ENCODE data around the gene UQCC2.

Gene UQCC2

DNA sequence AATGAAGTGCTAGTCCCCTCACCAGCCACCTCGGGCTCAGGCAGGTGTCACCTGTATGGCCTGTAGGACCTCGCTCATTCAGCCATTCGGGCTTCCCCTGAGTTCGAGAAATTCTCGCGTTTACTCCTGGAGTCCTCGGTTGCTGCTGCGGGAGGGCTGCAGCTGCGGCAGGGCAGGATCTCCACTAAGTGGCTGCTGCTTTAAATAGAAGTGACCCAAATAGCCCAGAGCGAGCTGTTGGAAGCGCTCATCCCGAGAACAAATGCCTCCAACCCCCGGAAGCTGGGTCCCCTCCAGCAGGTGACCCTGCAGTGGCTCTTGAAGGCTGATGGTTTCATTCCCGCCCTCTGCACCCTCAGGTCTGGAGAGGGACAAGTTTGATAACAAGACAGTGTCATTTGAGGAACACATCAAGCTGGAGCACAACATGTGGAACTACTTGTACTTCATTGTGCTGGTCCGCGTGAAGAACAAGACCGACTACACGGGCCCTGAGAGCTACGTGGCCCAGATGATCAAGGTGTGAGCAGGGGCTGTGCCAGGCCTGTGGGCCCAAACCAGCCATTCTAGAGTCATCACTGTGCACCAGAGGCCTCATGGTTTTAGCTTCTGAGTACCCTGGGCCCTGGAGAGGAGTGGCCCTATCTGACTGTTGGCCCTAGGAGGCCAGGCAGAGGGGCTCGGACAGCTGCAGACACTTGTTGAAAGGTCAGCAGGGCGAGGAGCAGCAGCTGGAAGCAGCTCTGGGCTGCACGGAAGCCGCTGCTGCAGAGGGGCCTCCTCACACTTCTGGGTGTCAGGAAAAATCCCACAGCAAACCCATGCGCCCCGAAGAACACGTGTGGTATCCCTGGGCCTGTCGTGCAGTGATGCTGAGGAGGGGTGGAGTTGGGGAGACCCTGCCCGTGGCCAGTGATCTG lies 18.1 kb downstream of the UQCC2 start:
- DNase-seq (ENCODE audit: extremely low spot score, insufficient read length, low read depth) (no peak), FAIRE-seq (no peak)

DNA sequence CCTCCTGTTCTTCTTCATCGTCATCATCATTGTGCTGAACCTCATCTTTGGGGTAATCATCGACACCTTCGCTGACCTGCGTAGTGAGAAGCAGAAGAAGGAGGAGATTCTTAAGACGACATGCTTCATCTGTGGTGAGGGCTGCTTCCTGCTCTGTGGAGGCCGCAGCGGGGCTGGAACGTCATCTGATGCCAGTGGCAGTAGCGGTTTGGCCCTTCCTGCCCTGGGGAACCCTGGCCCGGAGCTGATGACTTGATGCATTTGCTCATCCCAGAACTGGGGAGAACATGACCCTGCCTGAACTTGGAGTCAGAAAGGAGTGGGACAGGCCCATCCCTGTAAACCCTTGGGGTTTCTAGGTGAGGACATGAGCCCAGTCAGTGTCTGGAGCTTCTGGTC lies 18.7 kb downstream of the UQCC2 start:
- peak; percentile 79 for FAIRE-seq
- DNase-seq (ENCODE audit: extremely low spot score, insufficient read length, low read depth): peak; percentile 22

DNA sequence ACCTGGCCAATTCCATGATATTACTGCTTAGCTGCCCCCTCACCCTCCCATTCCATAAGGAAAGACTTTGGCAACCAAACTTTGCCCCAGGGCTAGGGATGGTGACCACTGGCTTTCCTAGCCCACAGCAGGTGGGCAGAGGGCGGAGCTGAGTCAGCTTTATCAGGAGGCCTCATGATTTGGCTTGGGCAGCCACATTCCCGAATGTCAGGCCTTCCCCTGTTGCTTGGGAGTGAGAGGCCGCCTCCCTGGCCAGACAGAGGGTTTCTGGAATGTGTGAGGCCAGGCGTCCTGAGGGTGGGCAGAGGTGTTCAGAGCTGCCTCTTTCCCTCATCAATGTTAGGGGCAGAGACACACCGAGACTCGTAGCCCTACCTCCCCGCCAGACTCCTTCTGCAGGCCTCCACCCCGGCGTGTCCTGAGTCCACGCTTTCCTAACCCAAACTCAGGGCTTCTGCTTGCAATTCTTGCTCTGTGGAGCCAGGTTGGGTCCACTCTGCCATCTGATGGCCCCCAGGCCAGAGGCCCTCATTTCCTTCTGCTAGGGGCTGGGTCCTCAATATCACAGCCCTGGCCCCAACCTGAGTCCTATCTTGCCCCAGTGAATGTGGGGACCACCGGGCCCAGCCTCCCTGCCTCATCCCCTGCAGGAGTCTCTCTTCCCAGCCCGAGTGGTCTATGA lies 19.3 kb downstream of the UQCC2 start:
- DNase-seq (ENCODE audit: extremely low spot score, insufficient read length, low read depth): no peak
- no peak for FAIRE-seq

DNA sequence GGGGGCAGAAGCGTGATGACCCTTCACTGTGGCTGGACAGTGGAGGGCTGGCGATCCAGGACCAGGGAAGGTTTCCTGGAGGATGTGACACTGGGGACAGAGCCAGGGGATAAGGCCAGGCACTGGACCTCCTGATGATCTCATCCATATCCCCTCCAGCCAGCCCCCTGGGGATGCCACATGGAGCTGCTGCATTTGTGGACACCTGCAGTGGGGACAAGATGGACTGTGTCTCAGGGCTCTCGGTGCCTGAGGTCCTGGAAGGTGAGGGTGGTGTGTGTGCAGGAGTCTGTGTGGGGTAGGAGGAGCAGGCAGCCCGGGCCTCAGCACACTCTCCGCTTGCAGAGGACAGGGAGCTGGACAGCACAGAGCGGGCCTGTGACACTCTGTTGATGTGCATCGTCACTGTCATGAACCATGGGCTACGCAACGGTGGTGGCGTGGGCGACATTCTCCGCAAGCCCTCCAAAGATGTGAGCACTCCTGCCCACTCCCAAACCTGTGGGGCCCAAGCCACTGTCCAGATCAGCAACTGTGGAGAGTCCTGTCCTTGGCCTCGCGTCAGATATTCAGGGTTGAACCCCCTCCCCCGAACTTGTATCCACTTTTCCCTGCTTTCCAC lies 19.9 kb downstream of the UQCC2 start:
- no peak for FAIRE-seq

DNA sequence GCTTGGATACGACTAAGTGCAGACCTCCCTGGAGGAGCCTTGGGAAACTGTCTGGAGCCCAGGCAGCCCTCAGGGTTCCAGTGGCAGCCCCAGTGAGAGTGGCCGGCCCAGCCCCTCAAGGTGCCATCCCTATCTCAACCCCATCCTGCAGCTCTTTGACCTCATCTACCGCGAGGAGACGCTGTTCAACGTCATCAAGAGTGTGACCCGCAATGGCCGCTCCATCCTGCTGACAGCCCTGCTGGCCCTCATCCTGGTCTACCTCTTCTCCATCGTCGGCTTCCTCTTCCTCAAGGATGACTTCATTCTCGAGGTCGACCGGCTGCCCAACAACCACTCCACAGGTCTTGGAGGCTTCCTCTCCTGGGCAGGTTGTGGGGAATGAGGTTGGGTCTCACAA lies 20.7 kb downstream of the UQCC2 start:
- DNase-seq (ENCODE audit: extremely low spot score, insufficient read length, low read depth) (no peak), FAIRE-seq (no peak)

More for the DNA sequence above, 19.9 kb downstream of the UQCC2 start:
- no peak for DNase-seq (ENCODE audit: extremely low spot score, insufficient read length, low read depth)

DNA sequence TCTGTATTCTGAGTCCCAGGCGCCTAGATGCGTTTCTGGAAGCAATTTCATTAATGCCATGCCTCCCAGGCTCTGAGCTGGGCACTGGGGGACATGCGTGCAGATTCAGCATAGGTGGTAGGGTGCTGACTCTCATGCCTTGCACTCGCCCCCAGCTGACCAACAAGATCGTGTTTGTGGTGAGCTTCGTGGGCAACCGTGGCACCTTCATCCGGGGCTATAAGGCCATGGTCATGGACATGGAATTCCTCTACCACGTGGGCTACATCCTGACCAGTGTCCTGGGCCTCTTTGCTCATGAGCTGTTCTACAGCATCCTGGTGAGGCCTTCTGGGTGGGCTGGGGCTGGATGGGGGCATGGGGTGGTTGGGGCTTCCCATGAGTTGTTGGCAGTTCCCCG lies 21.6 kb downstream of the UQCC2 start:
- FAIRE-seq: no peak

DNA sequence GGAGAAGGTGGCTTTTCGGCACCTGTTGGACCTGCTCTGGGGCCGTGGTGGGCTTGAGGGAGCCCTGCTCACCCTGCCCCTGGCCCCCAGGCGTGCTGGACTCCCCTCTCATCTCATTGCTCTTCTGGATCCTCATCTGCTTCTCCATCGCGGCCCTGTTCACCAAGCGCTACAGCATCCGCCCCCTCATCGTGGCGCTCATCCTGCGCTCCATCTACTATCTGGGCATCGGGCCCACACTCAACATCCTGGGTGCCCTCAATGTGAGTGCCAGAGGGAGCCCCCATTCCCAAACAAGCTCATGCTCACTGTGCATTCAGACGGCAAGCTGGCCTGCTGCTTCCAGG lies 22.4 kb downstream of the UQCC2 start:
- FAIRE-seq (no peak), DNase-seq (ENCODE audit: extremely low spot score, insufficient read length, low read depth) (no peak)

More for the DNA sequence above, 21.6 kb downstream of the UQCC2 start:
- DNase-seq (ENCODE audit: extremely low spot score, insufficient read length, low read depth): no peak

DNA sequence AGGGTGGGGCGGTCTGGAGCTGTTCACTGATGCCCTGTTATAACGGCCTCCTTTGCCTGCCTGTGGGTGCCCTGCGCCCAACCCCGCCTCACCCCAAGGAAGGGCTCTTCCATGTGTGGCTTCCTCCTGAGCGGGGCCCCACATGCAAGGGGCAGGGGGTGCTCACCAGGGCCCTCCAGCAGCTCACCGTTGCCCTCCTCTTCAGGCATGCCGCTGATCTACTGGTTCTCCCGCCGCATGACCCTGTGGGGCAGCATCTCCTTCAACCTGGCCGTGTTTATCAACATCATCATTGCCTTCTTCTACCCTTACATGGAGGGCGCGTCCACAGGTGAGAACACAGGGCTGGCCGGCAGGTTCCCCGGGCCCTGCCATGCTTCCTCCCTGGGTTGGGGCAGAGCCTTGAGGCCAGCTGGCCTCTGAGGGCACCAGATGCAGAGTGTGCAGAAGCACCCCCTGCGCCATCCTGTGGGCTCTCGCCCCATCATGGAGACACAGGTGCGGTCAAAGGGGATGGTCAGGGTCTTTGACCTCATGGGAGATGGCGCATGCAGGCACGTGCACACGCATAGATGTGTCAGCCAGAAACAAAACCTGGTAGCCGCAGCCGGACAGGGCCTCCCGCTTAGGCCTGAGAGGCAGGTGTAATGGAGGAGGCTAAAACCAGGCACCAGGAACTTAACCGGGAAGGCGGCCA lies 22.9 kb downstream of the UQCC2 start:
- DNase-seq (ENCODE audit: extremely low spot score, insufficient read length, low read depth) (no peak), FAIRE-seq (no peak)

DNA sequence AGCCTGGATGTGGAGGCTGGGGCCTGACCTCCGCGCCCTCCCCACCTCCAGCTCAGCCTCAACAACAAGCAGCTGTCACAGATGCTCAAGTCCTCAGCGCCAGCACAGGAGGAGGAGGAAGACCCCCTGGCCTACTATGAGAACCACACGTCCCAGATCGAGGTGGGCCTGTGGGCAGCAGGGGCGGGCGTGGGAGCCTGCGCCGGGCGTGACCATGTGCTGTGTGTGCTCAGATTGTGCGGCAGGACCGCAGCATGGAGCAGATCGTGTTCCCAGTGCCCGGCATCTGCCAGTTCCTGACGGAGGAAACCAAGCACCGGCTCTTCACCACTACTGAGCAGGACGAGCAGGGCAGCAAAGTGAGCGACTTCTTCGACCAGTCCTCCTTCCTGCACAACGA lies 23.5 kb downstream of the UQCC2 start:
- no peak for DNase-seq (ENCODE audit: extremely low spot score, insufficient read length, low read depth)
- FAIRE-seq: no peak

DNA sequence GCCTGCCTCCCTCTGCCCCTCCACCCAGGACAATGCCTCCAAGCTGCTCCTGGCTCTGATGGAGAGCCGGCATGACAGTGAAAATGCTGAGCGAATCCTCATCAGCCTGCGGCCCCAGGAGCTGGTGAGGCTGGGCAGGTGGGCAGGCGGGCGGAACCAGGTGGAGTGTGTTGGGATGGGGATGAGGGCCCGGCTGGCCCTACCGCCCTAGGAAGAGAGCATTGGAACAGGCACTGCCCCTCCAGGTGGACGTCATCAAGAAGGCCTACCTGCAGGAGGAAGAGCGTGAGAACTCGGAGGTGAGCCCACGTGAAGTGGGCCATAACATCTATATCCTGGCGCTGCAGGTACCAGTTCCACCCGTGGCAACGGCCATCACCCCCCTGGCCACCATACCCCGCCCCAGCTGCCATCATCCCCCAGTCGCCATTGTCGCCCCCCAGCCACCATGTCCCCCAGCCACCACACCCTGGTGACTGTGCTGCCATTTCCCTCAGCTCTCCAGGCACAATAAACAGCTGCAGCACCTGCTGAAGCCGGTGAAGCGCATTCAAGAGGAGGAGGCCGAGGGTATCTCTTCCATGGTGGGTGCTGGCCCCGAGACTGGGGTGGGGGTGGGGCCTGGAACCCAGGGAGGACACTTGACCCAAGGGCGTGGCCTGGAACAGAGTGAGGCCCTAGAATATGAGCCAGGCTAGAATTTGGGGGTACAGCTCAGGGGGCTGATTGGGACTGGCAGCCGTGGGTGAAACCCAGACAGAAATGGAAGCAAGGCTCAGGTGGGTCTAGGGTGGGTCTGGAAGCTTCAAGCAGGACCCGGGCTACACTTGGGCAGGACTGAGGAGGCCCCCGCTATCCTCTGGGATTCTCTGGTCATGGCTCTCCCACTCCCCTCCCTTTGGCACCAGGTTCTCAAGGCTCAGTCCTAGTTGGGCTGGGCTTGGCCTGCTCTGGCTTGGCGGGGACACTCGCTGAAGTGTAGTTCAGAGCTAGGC lies 24.2 kb downstream of the UQCC2 start:
- DNase-seq (ENCODE audit: extremely low spot score, insufficient read length, low read depth): no peak
- FAIRE-seq: no peak

DNA sequence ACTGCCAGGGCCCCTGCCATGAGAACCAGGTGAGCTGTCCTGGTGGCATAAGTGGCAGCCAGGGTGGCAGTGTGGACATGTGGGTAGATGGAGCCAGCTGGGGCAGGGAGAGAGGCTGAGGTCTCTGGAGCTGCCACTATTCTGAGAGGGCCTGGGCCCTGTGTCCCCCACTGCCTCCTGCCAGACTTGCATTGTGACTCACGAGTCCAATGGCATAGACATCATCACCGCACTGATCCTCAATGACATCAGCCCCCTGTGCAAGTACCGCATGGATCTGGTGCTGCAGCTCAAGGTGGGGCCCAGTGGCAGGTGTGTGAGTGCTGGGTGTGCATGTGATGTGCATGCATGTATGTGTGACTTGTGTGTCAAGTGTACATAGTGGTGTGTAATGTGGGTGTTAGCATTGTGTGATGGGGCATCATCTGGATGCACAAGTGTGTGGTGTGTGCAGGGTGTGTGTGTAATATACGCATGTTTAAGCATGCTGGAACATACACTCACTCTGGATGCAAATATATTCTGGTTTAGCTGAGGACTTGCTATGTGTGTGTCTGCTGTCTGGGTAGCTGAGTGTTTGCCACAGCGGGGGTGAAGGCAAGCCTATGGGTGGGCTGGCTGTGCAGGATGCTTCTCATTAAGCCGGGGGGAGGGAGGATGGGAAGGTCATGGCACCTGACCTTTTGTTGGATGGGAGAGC lies 25.1 kb downstream of the UQCC2 start:
- no peak for DNase-seq (ENCODE audit: extremely low spot score, insufficient read length, low read depth)
- FAIRE-seq: no peak

DNA sequence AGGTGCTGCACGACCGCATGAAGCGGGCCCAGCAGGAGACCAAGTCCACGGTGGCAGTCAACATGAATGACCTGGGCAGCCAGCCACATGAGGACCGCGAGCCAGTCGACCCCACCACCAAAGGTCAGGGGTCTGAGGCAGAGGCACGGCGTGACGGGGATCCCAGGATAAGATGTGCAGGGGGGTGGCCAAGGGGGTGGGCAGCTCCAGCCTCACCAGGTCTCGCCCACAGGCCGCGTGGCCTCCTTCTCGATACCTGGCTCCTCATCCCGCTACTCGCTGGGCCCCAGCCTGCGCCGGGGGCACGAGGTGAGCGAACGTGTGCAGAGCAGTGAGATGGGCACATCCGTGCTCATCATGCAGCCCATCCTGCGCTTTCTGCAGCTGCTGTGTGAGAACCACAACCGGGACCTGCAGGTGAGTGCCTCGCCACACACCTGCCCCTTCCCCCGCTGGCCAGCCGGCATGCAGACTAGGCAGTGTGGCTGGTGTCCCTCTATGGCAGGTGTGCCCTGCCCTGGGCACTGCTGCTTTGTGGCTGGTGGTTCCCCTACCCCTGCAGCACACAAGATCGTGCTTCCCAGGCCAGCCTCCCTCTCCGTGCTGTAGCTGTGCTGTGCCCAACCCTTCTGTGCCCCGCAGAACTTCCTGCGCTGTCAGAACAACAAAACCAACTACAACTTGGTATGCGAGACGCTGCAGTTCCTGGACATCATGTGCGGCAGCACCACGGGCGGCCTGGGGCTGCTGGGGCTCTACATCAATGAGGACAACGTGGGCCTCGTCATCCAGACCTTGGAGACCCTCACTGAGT lies 25.9 kb downstream of the UQCC2 start:
- FAIRE-seq: no peak
- DNase-seq (ENCODE audit: extremely low spot score, insufficient read length, low read depth): no peak

DNA sequence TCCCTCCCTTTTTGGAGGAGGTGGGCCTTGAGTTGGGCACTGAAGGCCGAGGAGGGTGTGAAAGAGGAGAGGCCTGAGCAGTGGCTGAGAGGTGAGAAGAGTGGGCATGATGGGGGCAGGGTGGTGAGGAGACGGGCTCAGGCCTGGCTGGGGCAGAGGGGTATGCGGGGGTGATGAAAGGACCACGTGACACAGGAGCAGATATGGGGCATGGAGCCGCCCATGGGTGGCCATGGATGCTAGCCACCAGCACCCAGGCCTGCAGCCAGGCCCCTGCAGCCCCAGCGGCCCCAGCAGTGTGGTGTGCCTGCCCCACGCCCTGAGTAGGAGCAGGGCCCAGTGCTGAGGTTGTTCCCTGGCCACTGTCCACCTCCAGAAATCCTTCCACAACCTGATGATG lies 26.5 kb downstream of the UQCC2 start:
- FAIRE-seq (no peak), DNase-seq (ENCODE audit: extremely low spot score, insufficient read length, low read depth) (no peak)

DNA sequence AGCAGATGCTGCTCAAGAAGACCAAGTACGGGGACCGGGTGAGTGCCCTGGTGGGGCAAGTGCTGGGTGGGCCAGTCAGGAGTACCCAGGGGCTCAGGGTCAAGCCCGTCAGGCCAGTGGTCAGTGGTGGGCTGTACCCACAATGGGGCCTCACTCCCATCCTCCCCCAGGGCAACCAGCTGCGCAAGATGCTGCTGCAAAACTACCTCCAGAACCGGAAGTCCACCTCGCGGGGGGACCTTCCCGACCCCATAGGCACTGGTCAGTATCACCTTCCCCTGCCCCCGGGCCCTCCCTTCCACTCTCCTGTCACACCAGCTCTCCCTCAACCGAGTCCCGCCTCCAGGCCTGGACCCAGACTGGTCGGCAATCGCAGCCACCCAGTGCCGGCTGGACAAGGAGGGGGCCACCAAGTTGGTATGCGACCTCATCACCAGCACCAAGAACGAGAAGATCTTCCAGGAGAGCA lies 27.0 kb downstream of the UQCC2 start:
- DNase-seq (ENCODE audit: extremely low spot score, insufficient read length, low read depth) (no peak), FAIRE-seq (no peak)

DNA sequence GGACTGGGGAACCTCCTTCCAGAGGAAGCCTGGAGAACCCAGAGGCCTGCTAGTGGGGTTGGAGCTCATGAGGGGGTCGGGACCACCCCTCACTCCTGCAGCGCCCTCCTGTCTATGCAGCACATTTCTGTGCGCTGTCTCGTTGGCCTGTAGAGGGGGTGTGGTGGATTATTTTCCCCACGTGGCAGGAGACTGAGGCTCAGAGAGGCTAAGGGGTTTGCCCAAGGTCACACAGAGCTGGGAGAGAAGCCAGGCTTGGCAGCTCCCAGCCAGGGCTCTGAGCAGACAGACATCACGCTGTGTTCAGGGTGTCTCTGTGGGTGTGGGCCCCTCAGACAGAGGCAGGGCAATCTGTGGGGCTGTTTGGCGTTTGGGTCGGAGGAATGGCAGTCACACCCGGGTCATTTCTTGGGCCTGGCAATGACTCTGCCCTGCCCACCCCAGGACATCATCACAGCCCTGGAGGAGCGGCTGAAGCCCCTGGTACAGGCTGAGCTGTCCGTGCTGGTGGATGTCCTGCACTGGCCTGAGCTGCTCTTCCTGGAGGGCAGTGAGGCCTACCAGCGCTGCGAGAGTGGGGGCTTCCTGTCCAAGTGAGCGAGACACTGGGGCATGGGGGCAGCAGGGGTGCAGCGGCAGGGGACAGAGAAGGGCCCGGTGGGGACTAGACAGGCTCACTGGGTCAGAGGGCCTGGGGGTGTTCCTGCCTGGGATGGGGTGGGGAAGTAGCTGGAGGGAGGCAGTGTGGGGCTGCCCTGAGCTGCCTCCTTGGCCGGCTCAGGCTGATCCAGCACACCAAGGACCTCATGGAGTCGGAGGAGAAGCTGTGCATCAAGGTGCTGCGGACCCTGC lies 27.7 kb downstream of the UQCC2 start:
- DNase-seq (ENCODE audit: extremely low spot score, insufficient read length, low read depth) (no peak), FAIRE-seq (no peak)

DNA sequence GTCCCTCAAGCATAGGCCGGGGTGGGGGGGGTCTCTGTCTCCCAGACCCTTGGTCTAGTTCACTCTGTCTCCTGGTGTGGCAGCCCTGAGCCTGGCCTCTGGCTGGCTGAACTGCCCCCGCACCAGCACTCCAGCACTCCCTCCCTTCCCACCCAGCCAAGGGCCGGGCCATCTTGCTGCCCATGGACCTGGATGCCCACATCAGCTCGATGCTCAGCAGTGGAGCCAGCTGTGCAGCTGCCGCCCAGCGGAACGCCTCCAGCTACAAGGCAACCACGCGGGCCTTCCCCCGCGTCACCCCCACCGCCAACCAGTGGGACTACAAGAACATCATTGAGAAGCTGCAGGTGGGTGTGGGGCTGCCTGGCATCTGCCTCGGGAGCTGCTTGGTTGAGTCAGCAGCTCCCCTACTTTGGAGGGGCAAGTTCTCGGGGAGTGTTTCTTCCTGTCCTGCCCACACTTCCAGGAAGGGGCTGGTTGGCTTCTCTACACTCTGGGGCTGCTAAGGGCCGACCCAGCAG lies 28.4 kb downstream of the UQCC2 start:
- FAIRE-seq (no peak), DNase-seq (ENCODE audit: extremely low spot score, insufficient read length, low read depth) (no peak)

DNA sequence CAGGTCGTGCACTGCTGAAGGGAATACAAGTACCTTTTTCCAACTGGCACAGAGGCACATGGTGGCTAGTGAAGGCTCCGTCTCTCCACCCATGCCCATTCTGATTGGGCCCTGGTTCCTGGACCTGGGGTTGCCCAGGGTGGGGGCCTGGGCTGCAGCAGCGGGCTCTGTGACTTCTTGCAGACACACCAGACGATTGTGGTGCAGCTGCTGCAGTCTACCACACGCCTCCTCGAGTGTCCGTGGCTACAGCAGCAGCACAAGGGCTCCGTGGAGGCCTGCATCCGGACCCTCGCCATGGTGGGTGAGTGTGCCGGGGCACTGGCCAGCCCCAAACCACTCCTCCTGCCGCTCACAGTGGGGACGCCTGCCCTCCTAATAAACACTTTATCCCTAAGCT lies 29.2 kb downstream of the UQCC2 start:
- FAIRE-seq (no peak), DNase-seq (ENCODE audit: extremely low spot score, insufficient read length, low read depth) (no peak)

Data from GM18507 (cell line).